ENCODE results near the gene DCP2. TPM values are rescaled to one million over a fixed set of nuclear protein-coding genes. Genes with fewer than 3 reads are reported as not detected.

DCP2 gene
- total RNA-seq, 1 donor from 2014 or later, result 58.2 TPM

DNA sequence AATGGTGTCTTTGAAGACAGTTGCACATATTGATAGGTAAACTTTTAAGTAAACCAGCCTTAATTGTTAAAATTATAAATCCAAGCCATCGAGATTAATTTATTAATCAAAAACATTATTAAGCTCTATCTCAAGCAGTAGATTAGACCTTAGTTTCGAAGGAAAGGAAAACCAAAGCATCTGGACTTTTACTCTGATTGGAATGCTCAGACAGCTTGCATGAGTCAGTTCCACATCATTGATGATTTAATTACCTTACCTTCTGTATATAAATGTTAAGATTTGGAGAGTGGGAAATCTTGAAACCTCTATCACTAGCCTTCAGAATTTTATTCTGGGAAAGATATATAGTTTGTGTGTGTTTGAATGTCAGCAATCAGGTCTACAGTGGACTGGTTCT, 23.9 kb downstream of the DCP2 start:
- H3K27me3 ChIP-seq, result no peaks in the 10 kb centered on the region
- H3K27ac ChIP-seq, result no peak overlapping the region
- H3K4me3 ChIP-seq, result no peak overlapping the region
- no peaks in the 10 kb centered on the region for H3K4me1 ChIP-seq
- H3K9me3 ChIP-seq, result no peaks in the 10 kb centered on the region
- TF ChIP-seq POLR2A (IDR thresholded peaks at IDR 0.05), result no peak
- TF ChIP-seq POLR2AphosphoS5 (IDR thresholded peaks at IDR 0.05; ENCODE audit: insufficient read depth in 1 of 2, low read depth in 1 of 2), result no peak
- TF ChIP-seq, protein P1, sequence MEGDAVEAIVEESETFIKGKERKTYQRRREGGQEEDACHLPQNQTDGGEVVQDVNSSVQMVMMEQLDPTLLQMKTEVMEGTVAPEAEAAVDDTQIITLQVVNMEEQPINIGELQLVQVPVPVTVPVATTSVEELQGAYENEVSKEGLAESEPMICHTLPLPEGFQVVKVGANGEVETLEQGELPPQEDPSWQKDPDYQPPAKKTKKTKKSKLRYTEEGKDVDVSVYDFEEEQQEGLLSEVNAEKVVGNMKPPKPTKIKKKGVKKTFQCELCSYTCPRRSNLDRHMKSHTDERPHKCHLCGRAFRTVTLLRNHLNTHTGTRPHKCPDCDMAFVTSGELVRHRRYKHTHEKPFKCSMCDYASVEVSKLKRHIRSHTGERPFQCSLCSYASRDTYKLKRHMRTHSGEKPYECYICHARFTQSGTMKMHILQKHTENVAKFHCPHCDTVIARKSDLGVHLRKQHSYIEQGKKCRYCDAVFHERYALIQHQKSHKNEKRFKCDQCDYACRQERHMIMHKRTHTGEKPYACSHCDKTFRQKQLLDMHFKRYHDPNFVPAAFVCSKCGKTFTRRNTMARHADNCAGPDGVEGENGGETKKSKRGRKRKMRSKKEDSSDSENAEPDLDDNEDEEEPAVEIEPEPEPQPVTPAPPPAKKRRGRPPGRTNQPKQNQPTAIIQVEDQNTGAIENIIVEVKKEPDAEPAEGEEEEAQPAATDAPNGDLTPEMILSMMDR (IDR thresholded peaks at IDR 0.05), result no peak
- peaks cover 0 to 17% of the 10 kb centered on the region in 2 donors for H3K36me3 ChIP-seq
- DNase-seq (ENCODE audit: extremely low spot score in 2 of 2), result no peak
- intact Hi-C loops (cut with DNase I), result no loop called here

DNA sequence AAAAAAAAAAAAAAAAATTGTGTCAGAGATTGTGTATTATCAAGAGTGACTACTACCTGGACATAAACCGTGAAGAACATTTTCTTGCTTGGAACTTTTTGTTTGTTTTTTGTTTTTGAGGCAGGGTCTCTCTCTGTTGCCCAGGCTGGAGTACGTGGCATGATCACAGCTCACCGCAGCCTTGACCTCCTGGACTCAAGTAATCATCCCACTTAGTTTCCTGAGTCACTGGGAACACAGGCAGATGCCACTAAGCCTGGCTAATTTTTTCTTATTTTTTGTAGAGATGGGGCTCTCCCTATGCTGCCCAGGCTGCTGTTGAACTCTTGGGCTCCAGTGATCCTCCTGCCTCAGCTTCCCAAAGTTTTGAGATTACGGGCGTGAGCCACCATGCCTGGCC, 25.8 kb downstream of the DCP2 start:
- DNase-seq (ENCODE audit: extremely low spot score in 2 of 2), result no peak
- intact Hi-C loops (cut with DNase I), result no loop called here
- no peaks in the 10 kb centered on the region for H3K9me3 ChIP-seq
- H3K4me3 ChIP-seq, result no peak overlapping the region
- peaks cover 0 to 17% of the 10 kb centered on the region in 2 donors for H3K36me3 ChIP-seq
- no peaks in the 10 kb centered on the region for H3K4me1 ChIP-seq
- no peaks in the 10 kb centered on the region for H3K27me3 ChIP-seq
- no peak overlapping the region for H3K27ac ChIP-seq
- TF ChIP-seq POLR2AphosphoS5 (IDR thresholded peaks at IDR 0.05; ENCODE audit: insufficient read depth in 1 of 2, low read depth in 1 of 2) (no peak), POLR2A (IDR thresholded peaks at IDR 0.05) (no peak)
- TF ChIP-seq, protein P1 (IDR thresholded peaks at IDR 0.05), result no peak

DNA sequence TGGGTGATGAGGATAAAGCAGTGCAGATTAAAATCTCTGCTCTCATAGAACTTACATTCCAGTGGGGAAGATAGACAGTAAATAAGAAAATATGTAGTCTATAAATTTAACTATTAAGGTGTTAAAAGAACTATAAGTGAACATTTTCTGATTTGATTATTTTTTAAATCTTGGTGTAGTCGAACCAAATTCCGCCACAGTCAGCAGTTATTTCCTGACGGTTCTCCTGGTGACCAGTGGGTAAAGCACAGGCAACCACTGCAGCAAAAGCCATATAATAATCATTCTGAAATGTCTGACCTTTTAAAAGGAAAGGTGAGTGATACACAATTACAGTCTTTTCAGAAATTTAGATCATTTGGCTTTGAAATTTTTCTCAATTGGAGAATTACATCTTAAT, 27.2 kb downstream of the DCP2 start:
- no peak for DNase-seq (ENCODE audit: extremely low spot score in 2 of 2)
- Histone ChIP-seq H3K4me3 (no peak overlapping the region), H3K9me3 (no peaks in the 10 kb centered on the region), H3K36me3 (peaks cover 0 to 21% of the 10 kb centered on the region in 2 donors), H3K27ac (no peak overlapping the region), H3K27me3 (no peaks in the 10 kb centered on the region), H3K4me1 (no peaks in the 10 kb centered on the region)
- intact Hi-C loops (cut with DNase I), result no loop called here
- no peak for TF ChIP-seq POLR2A (IDR thresholded peaks at IDR 0.05)
- no peak for TF ChIP-seq POLR2AphosphoS5 (IDR thresholded peaks at IDR 0.05; ENCODE audit: insufficient read depth in 1 of 2, low read depth in 1 of 2)
- TF ChIP-seq, protein P1 (IDR thresholded peaks at IDR 0.05), result no peak

DNA sequence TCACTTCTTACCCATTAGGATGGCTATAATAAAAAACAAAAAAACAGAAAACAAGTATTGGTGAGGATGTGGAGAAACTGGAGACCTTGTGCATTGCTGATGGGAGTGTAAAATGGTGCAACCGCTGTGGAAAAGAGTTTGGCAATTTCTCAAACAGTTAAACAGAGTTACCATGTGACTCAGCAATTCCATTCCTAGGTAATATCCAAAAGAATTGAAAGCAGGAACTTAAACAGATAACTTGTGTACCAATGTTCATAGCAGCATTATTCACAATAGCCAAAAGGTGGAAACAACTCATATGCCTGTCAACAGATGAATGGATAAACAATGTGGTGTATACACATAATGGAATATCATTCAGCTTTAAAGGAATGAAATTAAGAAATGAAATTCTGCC, 28.9 kb downstream of the DCP2 start:
- intact Hi-C loops (cut with DNase I), result no loop called here
- Histone ChIP-seq H3K4me1 (no peaks in the 10 kb centered on the region), H3K36me3 (peaks cover 0 to 30% of the 10 kb centered on the region in 2 donors), H3K27me3 (no peaks in the 10 kb centered on the region), H3K4me3 (no peak overlapping the region), H3K27ac (no peak overlapping the region), H3K9me3 (no peaks in the 10 kb centered on the region)
- DNase-seq (ENCODE audit: extremely low spot score in 2 of 2), result no peak
- TF ChIP-seq, protein P1 (IDR thresholded peaks at IDR 0.05), result no peak
- TF ChIP-seq POLR2A (IDR thresholded peaks at IDR 0.05), result no peak
- no peak for TF ChIP-seq POLR2AphosphoS5 (IDR thresholded peaks at IDR 0.05; ENCODE audit: insufficient read depth in 1 of 2, low read depth in 1 of 2)

DNA sequence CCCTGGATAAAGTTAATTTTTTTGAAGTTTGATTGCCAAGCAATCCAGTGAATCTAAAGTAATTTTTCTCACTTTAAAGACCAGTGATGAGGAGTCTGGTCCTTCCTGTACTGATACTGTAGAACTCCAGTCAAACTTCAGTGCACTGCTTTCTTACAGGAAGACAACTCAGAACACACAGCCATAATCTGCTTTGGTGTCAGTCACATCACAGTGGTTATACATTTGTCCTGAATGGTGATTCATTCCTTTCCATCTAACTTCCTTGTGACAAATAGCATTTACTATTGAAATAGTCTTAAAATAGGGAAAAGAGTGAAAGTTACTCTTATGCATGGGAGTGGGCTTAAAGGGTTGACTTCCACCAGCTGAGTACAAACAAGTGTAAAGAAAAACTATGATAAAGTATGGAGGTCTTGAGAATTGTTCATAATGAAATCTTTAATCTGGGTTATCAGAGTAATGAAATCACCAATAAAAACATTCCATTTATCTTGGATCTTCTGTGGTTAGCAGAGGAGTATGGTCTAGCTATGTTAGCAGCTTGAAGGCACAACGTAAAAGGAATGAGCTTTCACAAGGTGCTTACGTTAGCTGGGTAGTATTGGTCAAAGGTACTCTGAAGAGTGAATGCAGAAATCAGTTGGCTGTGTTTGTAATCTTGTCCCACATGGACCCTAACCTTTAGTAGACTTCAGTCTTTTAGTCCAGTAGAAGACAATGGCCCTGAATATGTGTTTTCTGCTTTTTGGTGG, 41.5 kb downstream of the DCP2 start:
- intact Hi-C loops (cut with DNase I), result no loop called here
- no peak for DNase-seq (ENCODE audit: extremely low spot score in 2 of 2)
- no peak overlapping the region for H3K4me3 ChIP-seq
- H3K27ac ChIP-seq, result no peak overlapping the region
- peaks cover 0 to 8% of the 10 kb centered on the region in 2 donors for H3K36me3 ChIP-seq
- H3K4me1 ChIP-seq, result peaks cover 6% of the 10 kb centered on the region
- TF ChIP-seq, protein P1 (IDR thresholded peaks at IDR 0.05), result no peak
- TF ChIP-seq POLR2AphosphoS5 (IDR thresholded peaks at IDR 0.05; ENCODE audit: insufficient read depth in 1 of 2, low read depth in 1 of 2) (no peak), POLR2A (IDR thresholded peaks at IDR 0.05) (no peak)
- no peaks in the 10 kb centered on the region for H3K27me3 ChIP-seq
- H3K9me3 ChIP-seq, result no peaks in the 10 kb centered on the region

Measured in vagina (tissue), 2 donors.